A549 (cell line): ENCODE measurements around the gene GPATCH4. TPM values are rescaled to one million over a fixed set of nuclear protein-coding genes. Genes with fewer than 3 reads are reported as not detected.
A peak's percentile ranks its signal among the peaks of the same experiment; 100 is the strongest.

Experiments
- ATAC-seq, 2 experiments: fragments of 200-7000 bp in 1 of 2; fragments of >200 bp in 1 of 2; cut with Nextera tagmentation in 1 of 2; cut with Tn5 transposase in 1 of 2; 3 replicates each; pipeline versions ENCODE4 v1.8.0 to v1.9.1; 2018 to 2020; ENCODE audit warnings: mild to moderate bottlenecking in 1 of 2, moderate library complexity in 1 of 2
- CTCF ChIA-PET: fragments of 300-600 bp; sonication (Branson Sonifier 250); formaldehyde crosslinking; extraction: SDS; loops from one replicate; lab custom pipeline; 2021; ENCODE audit warnings: antibody characterized with exemption, inconsistent platforms; lab: Yijun Ruan, JAX
- POLR2A ChIA-PET: fragments of 350-600 bp; formaldehyde crosslinking; extraction: SDS; loops from one replicate; lab custom pipeline; 2021; ENCODE audit warnings: antibody characterized with exemption, inconsistent platforms; lab: Yijun Ruan, JAX
- DNase-seq, 2 experiments: peaks; one replicate each; pipeline versions ENCODE4 v3.0.0 to v3.0.0-alpha.2; 2011 to 2016; ENCODE audit warnings: low read depth in 1 of 2, low spot score in 1 of 2
- FAIRE-seq: peaks from 2 replicates; lab custom pipeline; 2011; peaks lifted over from hg19 to GRCh38; lab: Jason Lieb, UNC
- H3K27ac ChIP-seq, 2 experiments: fragments of >200 bp; sonication (Bioruptor Twin); formaldehyde crosslinking; 3 replicates each; pipeline ENCODE4 v1.5.1; 2016 to 2017
- H3K4me1 ChIP-seq: fragments of >200 bp; sonication (Bioruptor Twin); formaldehyde crosslinking; 3 replicates; pipeline ENCODE4 v1.6.1; 2016
- H3K4me2 ChIP-seq: fragments of >200 bp; sonication (Bioruptor Twin); formaldehyde crosslinking; 3 replicates; pipeline ENCODE4 v1.6.1; 2016
- H3K4me3 ChIP-seq: fragments of >200 bp; sonication (Bioruptor Twin); formaldehyde crosslinking; 3 replicates; pipeline ENCODE4 v1.5.1; 2016
- H3K9me3 ChIP-seq: fragments of >200 bp; sonication (Bioruptor Twin); formaldehyde crosslinking; 3 replicates; pipeline ENCODE4 v1.6.1; 2016
- CBX2 ChIP-seq: fragments of 200-600 bp; sonication (generic); IDR thresholded peaks from 2 replicates; pipeline ENCODE4 v1.6.1; 2016; ENCODE audit warnings: low read depth, mild to moderate bottlenecking, borderline replicate concordance
- CBX8 ChIP-seq: fragments of 200-600 bp; sonication (generic); IDR thresholded peaks from 2 replicates; pipeline ENCODE4 v1.6.1; 2016
- CHD2 ChIP-seq: fragments of 150-350 bp; IDR thresholded peaks from 2 replicates; pipeline ENCODE4 v1.6.1; 2014; ENCODE audit warnings: low read length; ENCODE audit not compliant: partially characterized antibody
- CTCF ChIP-seq: fragments of >200 bp; sonication (Bioruptor Twin); formaldehyde crosslinking; IDR thresholded peaks from 3 replicates; pipeline ENCODE4 v1.5.1; 2016
- EHF ChIP-seq: fragments of 250-450 bp; sonication (Bioruptor Pico); IDR thresholded peaks from 2 replicates; pipeline ENCODE4 v1.5.0; 2020; ENCODE audit warnings: mild to moderate bottlenecking
- ESRRA ChIP-seq: fragments of 150-350 bp; IDR thresholded peaks from 2 replicates; pipeline ENCODE4 v1.6.1; 2014; ENCODE audit warnings: mild to moderate bottlenecking, low read length, borderline replicate concordance
- FOSB ChIP-seq: fragments of 250-450 bp; sonication (Bioruptor Pico); IDR thresholded peaks from 2 replicates; pipeline ENCODE4 v1.5.0; 2020; ENCODE audit warnings: mild to moderate bottlenecking, moderate library complexity
- FOSL2 ChIP-seq, 2 experiments: fragments of 450-650 bp in 1 of 2; fragments of >200 bp in 1 of 2; sonication (Bioruptor Twin) in 1 of 2; formaldehyde crosslinking; IDR thresholded peaks; 2 replicates each; pipeline versions ENCODE4 v1.5.0 to v1.6.1; 2016 to 2020; ENCODE audit warnings: mild to moderate bottlenecking in 1 of 2, moderate library complexity in 1 of 2
- FOXS1 ChIP-seq: fragments of 250-450 bp; sonication (Bioruptor Pico); IDR thresholded peaks from 2 replicates; pipeline ENCODE4 v1.5.0; 2020; ENCODE audit warnings: mild to moderate bottlenecking, moderate library complexity
- GATA3 ChIP-seq: IDR thresholded peaks from 2 replicates; pipeline ENCODE4 v1.6.1; 2012; ENCODE audit warnings: borderline replicate concordance
- HES2 ChIP-seq: fragments of >200 bp; sonication (Bioruptor Twin); formaldehyde crosslinking; IDR thresholded peaks from 2 replicates; pipeline ENCODE4 v1.6.1; 2016
- HEYL ChIP-seq: fragments of 250-450 bp; sonication (Bioruptor Pico); IDR thresholded peaks from 2 replicates; pipeline ENCODE4 v1.8.0; 2021; ENCODE audit warnings: mild to moderate bottlenecking, moderate library complexity
- HOXA7 ChIP-seq: fragments of 250-450 bp; sonication (Bioruptor Pico); IDR thresholded peaks from 2 replicates; pipeline ENCODE4 v1.5.0; 2020; ENCODE audit warnings: mild to moderate bottlenecking, moderate library complexity
- JUN ChIP-seq, 2 experiments: fragments of >200 bp; sonication (Bioruptor Twin); formaldehyde crosslinking; IDR thresholded peaks; 2 replicates in 1 of 2; 3 replicates in 1 of 2; pipeline ENCODE4 v1.6.1; 2016 to 2017
- JUNB ChIP-seq: fragments of >200 bp; sonication (Bioruptor Twin); formaldehyde crosslinking; IDR thresholded peaks from 2 replicates; pipeline ENCODE4 v1.6.1; 2016
- KDM1A ChIP-seq: fragments of 200-600 bp; sonication (generic); IDR thresholded peaks from 2 replicates; pipeline ENCODE4 v1.6.1; 2016; ENCODE audit warnings: low read depth, mild to moderate bottlenecking
- MAFK ChIP-seq: fragments of 450-650 bp; IDR thresholded peaks from 2 replicates; pipeline ENCODE4 v1.6.1; 2014; ENCODE audit not compliant: partially characterized antibody
- MAX ChIP-seq: IDR thresholded peaks from 2 replicates; pipeline ENCODE4 v1.6.1; 2012
- MAZ ChIP-seq: fragments of 150-350 bp; IDR thresholded peaks from 2 replicates; pipeline ENCODE4 v1.6.1; 2014; ENCODE audit warnings: antibody characterized with exemption, low read depth, low read length, borderline replicate concordance
- MYC ChIP-seq: IDR thresholded peaks from 2 replicates; pipeline ENCODE4 v1.6.1; 2012; ENCODE audit warnings: mild to moderate bottlenecking, inconsistent platforms, low read length, improper control_type of control experiment, borderline replicate concordance
- NFE2L2 ChIP-seq: fragments of 150-350 bp; conservative IDR thresholded peaks from 2 replicates; pipeline ENCODE4 v1.6.1; 2014; ENCODE audit warnings: low read length
- POLR2A ChIP-seq: IDR thresholded peaks from 2 replicates; pipeline ENCODE4 v1.6.1; 2012; ENCODE audit warnings: mild to moderate bottlenecking, low read length
- POLR2AphosphoS2 ChIP-seq: conservative IDR thresholded peaks from 2 replicates; pipeline ENCODE4 v1.6.1; 2012; ENCODE audit warnings: low read length, improper control_type of control experiment, inconsistent platforms
- RAD21 ChIP-seq, 2 experiments: fragments of >200 bp in 1 of 2; sonication (Bioruptor Twin) in 1 of 2; formaldehyde crosslinking in 1 of 2; IDR thresholded peaks in 1 of 2; conservative IDR thresholded peaks in 1 of 2; 2 replicates in 1 of 2; 3 replicates in 1 of 2; pipeline ENCODE4 v1.6.1; 2012 to 2018; ENCODE audit warnings: inconsistent platforms in 1 of 2
- RARB ChIP-seq: fragments of 250-450 bp; sonication (Bioruptor Pico); IDR thresholded peaks from 2 replicates; pipeline ENCODE4 v1.8.0; 2021; ENCODE audit warnings: mild to moderate bottlenecking, moderate library complexity
- RNF2 ChIP-seq: fragments of 200-600 bp; sonication (generic); IDR thresholded peaks from 2 replicates; pipeline ENCODE4 v1.6.1; 2016; ENCODE audit warnings: low read depth, mild to moderate bottlenecking, antibody characterized with exemption, moderate library complexity, borderline replicate concordance
- SREBF2 ChIP-seq: fragments of 450-650 bp; IDR thresholded peaks from 2 replicates; pipeline ENCODE4 v1.6.1; 2014; ENCODE audit warnings: mild to moderate bottlenecking, moderate library complexity
- TFCP2L1 ChIP-seq: fragments of 250-450 bp; sonication (Bioruptor Pico); IDR thresholded peaks from 2 replicates; pipeline ENCODE4 v1.5.0; 2021; ENCODE audit warnings: mild to moderate bottlenecking
- TP53 ChIP-seq: fragments of 250-450 bp; sonication (Bioruptor Pico); IDR thresholded peaks from 2 replicates; pipeline ENCODE4 v1.5.0; 2021; ENCODE audit warnings: mild to moderate bottlenecking, moderate library complexity
- USF2 ChIP-seq: fragments of 450-650 bp; IDR thresholded peaks from 2 replicates; pipeline ENCODE4 v1.6.1; 2014; ENCODE audit warnings: antibody characterized with exemption
- ZC3H11A ChIP-seq: fragments of 450-650 bp; IDR thresholded peaks from 2 replicates; pipeline ENCODE4 v1.6.1; 2014; ENCODE audit warnings: antibody characterized with exemption, mild to moderate bottlenecking
- ZFP36 ChIP-seq: fragments of 450-650 bp; IDR thresholded peaks from 2 replicates; pipeline ENCODE4 v1.6.1; 2014; ENCODE audit warnings: borderline replicate concordance; ENCODE audit not compliant: partially characterized antibody
- ZNF302 ChIP-seq: fragments of 250-450 bp; sonication (Bioruptor Pico); IDR thresholded peaks from 2 replicates; pipeline ENCODE4 v1.9.0; 2021; ENCODE audit warnings: inconsistent platforms, mild to moderate bottlenecking, moderate library complexity
- ZSCAN20 ChIP-seq: fragments of 250-450 bp; sonication (Bioruptor Pico); IDR thresholded peaks from 2 replicates; pipeline ENCODE4 v1.8.0; 2022; ENCODE audit warnings: mild to moderate bottlenecking, moderate library complexity
- WGBS: methylation state at CpG from one replicate; pipeline ENCODE4 v1.1.6; 2017; ENCODE audit errors: missing lambda C conversion rate; 5-methylcytosine and 5-hydroxymethylcytosine counted together
- polyA plus RNA-seq, 4 experiments: library from polyadenylated mRNA; depleted of rRNA in 3 of 4; stranded (reverse); fragments of >200 nt; fragmentation: RNase III in 1 of 4; extraction: RNeasy Plus Mini Kit Qiagen cat#74134 plus additional on column Dnase treatment in 1 of 4; gene quantifications; 2 replicates in 3 of 4; 3 replicates in 1 of 4; pipeline ENCODE4 v1.2.3, GENCODE V29; 2011 to 2017

GPATCH4 gene
- polyA plus RNA-seq, 2 of the 4 experiments (the other 2 are of a cell fraction) = 68.1 to 85.2 TPM

- H3K4me2 ChIP-seq = peak overlapping the region; percentile 87
- DNase-seq (no peak), FAIRE-seq (no peak), ATAC-seq (peak; percentile 14 to 18)
- H3K9me3 ChIP-seq = no peaks in the 10 kb centered on the region
- ChIA-PET CTCF (interaction anchor here (0.6 to 12.5 kb wide), 15 partner anchors 8 to 207 kb away, joined by 3 to 135 read pairs (median 6); partner anchors contain the start of gene MEF2D), POLR2A (interaction anchor here (0.6 to 2.5 kb wide), 8 partner anchors 9 to 135 kb away, joined by 3 to 18 read pairs (median 6); partner anchors contain the start of genes GPATCH4 and MEF2D)
- TF ChIP-seq TP53 (CRISPR knock-in tag) (peak; percentile 67; the same call in 1 of the 2 replicates), POLR2AphosphoS2 (peak; percentile 80; the same call in 1 of the 2 replicates), GATA3 (no peak)
- peak overlapping the region; percentile 94 to 98 for H3K27ac ChIP-seq
- H3K4me3 ChIP-seq = peak overlapping the region; percentile 72
- peaks cover 10% of the 10 kb centered on the region; the same call in 2 of the 3 replicates for H3K4me1 ChIP-seq
- WGBS = 47% methylated on average over 13 of the region's 16 CpGs
These were observed 8.9 kb downstream of the GPATCH4 start for GRCh38 chr1:156592158-156592909.

- ATAC-seq (peak; percentile 76 to 89), FAIRE-seq (no peak), DNase-seq (peak; percentile 57 to 79)
- WGBS = 3% methylated on average over 9 of the region's 60 CpGs
- Histone ChIP-seq H3K4me3 (peak within 1 kb of the TSS; percentile 72), H3K27ac (peak within 1 kb of the TSS; percentile 94 to 98), H3K9me3 (no peaks in the 10 kb centered on the region), H3K4me2 (peak within 1 kb of the TSS; percentile 87), H3K4me1 (peaks cover 10% of the 10 kb centered on the region; the same call in 2 of the 3 replicates)
- ChIA-PET CTCF (interaction anchor here (0.6 to 12.5 kb wide), 16 partner anchors 9 to 206 kb away, joined by 3 to 135 read pairs (median 5); partner anchors contain the start of genes MEF2D, NES and TTC24), POLR2A (interaction anchor here (0.6 to 2.5 kb wide), 12 partner anchors 9 to 134 kb away, joined by 3 to 18 read pairs (median 5); partner anchors contain the start of genes GPATCH4 and MEF2D)
- no peak for TF ChIP-seq RARB (CRISPR knock-in tag)
- TF ChIP-seq MYC = no peak; the same call in 1 of the 2 replicates
- no peak for TF ChIP-seq MAZ
- TF ChIP-seq TFCP2L1 (CRISPR knock-in tag) = peak; percentile 77; the same call in 1 of the 2 replicates
- no peak for TF ChIP-seq CBX8
- no peak for TF ChIP-seq SREBF2
- TF ChIP-seq HEYL (CRISPR knock-in tag) = no peak
- TF ChIP-seq POLR2A = peak; percentile 91
- no peak for TF ChIP-seq JUNB
- no peak for TF ChIP-seq FOXS1 (CRISPR knock-in tag)
- peak; percentile 77 to 83; a peak in 3 of 5 replicates for TF ChIP-seq JUN (IDR thresholded peaks at IDR 0.05)
- TF ChIP-seq HOXA7 (CRISPR knock-in tag) = no peak; the same call in 1 of the 2 replicates
- TF ChIP-seq USF2 = no peak
- TF ChIP-seq CTCF = no peak
- TF ChIP-seq MAX = peak; percentile 68
- TF ChIP-seq TP53 (CRISPR knock-in tag) = no peak
- 0 out of 2 replicates have a peak, but pooled peaks have one; percentile 21 for TF ChIP-seq EHF (CRISPR knock-in tag)
- TF ChIP-seq CBX2 = no peak
- TF ChIP-seq FOSB = peak; percentile 82; the same call in 1 of the 2 replicates
- no peak for TF ChIP-seq KDM1A
- no peak for TF ChIP-seq ZNF302 (CRISPR knock-in tag)
- TF ChIP-seq CHD2 = no peak
- TF ChIP-seq FOSL2 (IDR thresholded peaks at IDR 0.05) = no peak
- TF ChIP-seq FOSL2 (CRISPR knock-in tag; IDR thresholded peaks at IDR 0.05) = no peak
- no peak for TF ChIP-seq RNF2
- TF ChIP-seq GATA3 = no peak
- TF ChIP-seq RAD21 (conservative IDR thresholded peaks at IDR 0.05 in 1 of 2, IDR thresholded peaks at IDR 0.05 in 1 of 2) = no peak
- peak; percentile 47 for TF ChIP-seq MAFK
- TF ChIP-seq ZC3H11A = no peak
- TF ChIP-seq ESRRA = no peak
- no peak for TF ChIP-seq NFE2L2
- no peak for TF ChIP-seq ZSCAN20
- TF ChIP-seq ZFP36 = no peak
- no peak for TF ChIP-seq HES2
These were observed 9.7 kb downstream of the GPATCH4 start, which contains the start of gene NAXE for GRCh38 chr1:156591432-156592157. NAXE (plus strand) TSS chr1:156591776; CDS start chr1:156591805, 29 bp downstream.
